ENCODE results near the gene FLT3LG.

DNA sequence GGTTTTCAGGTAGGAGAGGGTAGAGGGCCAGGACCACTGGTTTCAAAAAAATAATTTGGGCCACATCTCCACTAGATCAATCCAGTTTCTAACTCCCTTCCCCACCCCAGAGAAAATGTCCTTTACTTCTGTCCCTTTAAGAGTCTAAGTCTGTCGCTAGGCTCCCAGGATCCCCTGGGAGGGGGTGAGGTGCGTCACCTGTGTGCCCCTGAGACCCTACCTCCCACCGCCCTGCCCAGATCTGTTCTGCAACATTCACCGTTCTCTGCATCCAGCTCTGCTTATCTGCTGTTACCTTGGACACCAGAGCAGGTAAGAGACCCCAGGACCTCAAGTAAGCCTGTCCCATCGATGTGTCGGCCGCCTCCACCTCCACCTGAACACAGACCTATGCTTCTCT is 48.8 kb upstream of the FLT3LG start, which contains the start of gene GFY:
- TF ChIP-seq, protein P1, sequence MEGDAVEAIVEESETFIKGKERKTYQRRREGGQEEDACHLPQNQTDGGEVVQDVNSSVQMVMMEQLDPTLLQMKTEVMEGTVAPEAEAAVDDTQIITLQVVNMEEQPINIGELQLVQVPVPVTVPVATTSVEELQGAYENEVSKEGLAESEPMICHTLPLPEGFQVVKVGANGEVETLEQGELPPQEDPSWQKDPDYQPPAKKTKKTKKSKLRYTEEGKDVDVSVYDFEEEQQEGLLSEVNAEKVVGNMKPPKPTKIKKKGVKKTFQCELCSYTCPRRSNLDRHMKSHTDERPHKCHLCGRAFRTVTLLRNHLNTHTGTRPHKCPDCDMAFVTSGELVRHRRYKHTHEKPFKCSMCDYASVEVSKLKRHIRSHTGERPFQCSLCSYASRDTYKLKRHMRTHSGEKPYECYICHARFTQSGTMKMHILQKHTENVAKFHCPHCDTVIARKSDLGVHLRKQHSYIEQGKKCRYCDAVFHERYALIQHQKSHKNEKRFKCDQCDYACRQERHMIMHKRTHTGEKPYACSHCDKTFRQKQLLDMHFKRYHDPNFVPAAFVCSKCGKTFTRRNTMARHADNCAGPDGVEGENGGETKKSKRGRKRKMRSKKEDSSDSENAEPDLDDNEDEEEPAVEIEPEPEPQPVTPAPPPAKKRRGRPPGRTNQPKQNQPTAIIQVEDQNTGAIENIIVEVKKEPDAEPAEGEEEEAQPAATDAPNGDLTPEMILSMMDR (IDR thresholded peaks at IDR 0.05): no peak
- TF ChIP-seq POLR2A (IDR thresholded peaks at IDR 0.05): no peak

Measured in sigmoid colon (tissue), 3 donors.